RWPE1 (cell line): ENCODE data around the gene E2F3.

ENCODE experiments used
- CTCF ChIA-PET: fragments of 350-600 bp; sonication (Branson Sonifier 250); formaldehyde crosslinking; extraction: SDS; loops from one replicate; lab custom pipeline; 2021; lab: Yijun Ruan, JAX
- POLR2A ChIA-PET: fragments of 400-600 bp; formaldehyde crosslinking; extraction: SDS; loops from one replicate; lab custom pipeline; 2020; ENCODE audit warnings: antibody characterized with exemption; ENCODE audit not compliant: low non-redundant PET; lab: Yijun Ruan, JAX
- DNase-seq: peaks from one replicate; pipeline ENCODE4 v3.0.0; 2012; ENCODE audit warnings: low spot score
- H3K27ac ChIP-seq: fragments of 450-650 bp; 2 replicates; pipeline ENCODE4 v1.5.1; 2017
- CTCF ChIP-seq: fragments of 450-650 bp; conservative IDR thresholded peaks from 2 replicates; pipeline ENCODE4 v1.5.1; 2017; ENCODE audit warnings: low read depth, mild to moderate bottlenecking

The E2F3 gene

GRCh38 chr6:20483887-20484497 is 82.3 kb downstream of the E2F3 start:
- no peak overlapping the region for H3K27ac ChIP-seq
- no peak for DNase-seq
- ChIA-PET CTCF (no interaction called here), POLR2A (no interaction called here)
- no peak for TF ChIP-seq CTCF

GRCh38 chr6:20486641-20487040 is 85.0 kb downstream of the E2F3 start:
- POLR2A ChIA-PET = no interaction called here
- no peak overlapping the region for H3K27ac ChIP-seq
- no peak for DNase-seq
- CTCF ChIA-PET = interaction anchor here (0.6 kb wide), 1 partner anchor 1959 kb away, joined by 4 read pairs; no protein-coding TSS in a partner anchor
- TF ChIP-seq CTCF = no peak

GRCh38 chr6:20487669-20488375 is 86.1 kb downstream of the E2F3 start:
- TF ChIP-seq CTCF = no peak
- POLR2A ChIA-PET = no interaction called here
- CTCF ChIA-PET = no interaction called here
- no peak for DNase-seq
- no peak overlapping the region for H3K27ac ChIP-seq

- TF ChIP-seq CTCF = no peak
- POLR2A ChIA-PET = no interaction called here
- H3K27ac ChIP-seq = no peak overlapping the region
- no peak for DNase-seq
- CTCF ChIA-PET = no interaction called here
Measured at GRCh38 chr6:20490591-20490990, 88.9 kb downstream of the E2F3 start.

- DNase-seq = no peak
- ChIA-PET CTCF (no interaction called here), POLR2A (no interaction called here)
- TF ChIP-seq CTCF = no peak
- H3K27ac ChIP-seq = no peak overlapping the region
Measured at GRCh38 chr6:20492099-20492498, 90.4 kb downstream of the E2F3 start.

GRCh38 chr6:20497216-20498040 is 95.7 kb downstream of the E2F3 start:
- no peak overlapping the region for H3K27ac ChIP-seq
- DNase-seq = no peak
- TF ChIP-seq CTCF = no peak
- CTCF ChIA-PET = no interaction called here
- POLR2A ChIA-PET = no interaction called here
